ENCODE data around the gene EYA3. TPM values are rescaled to one million over a fixed set of nuclear protein-coding genes. Genes with fewer than 3 reads are reported as not detected.

Gene EYA3
- total and polyA plus RNA-seq, 2 of the 4 experiments (the other 2 are of a cell fraction), result 9.1 to 17.6 TPM

- Histone ChIP-seq H2BK5ac (ENCODE audit: low read depth, low read length, poor library complexity, severe bottlenecking) (no peak overlapping the region), H4K20me1 (ENCODE audit: insufficient read depth, low read length) (no peaks in the 10 kb centered on the region), H2AK5ac (ENCODE audit: low read depth, low read length) (no peak overlapping the region), H3K4me2 (ENCODE audit: low read depth, low read length) (no peak overlapping the region), H3K36me3 (ENCODE audit: control insufficient read depth, insufficient read depth, low read length) (peaks cover 5% of the 10 kb centered on the region; the same call in 1 of the 2 replicates), H3K4ac (ENCODE audit: low read depth, low read length) (no peak overlapping the region), H3K79me1 (ENCODE audit: low read depth in 1 of 2, low read length in 2 of 2) (peaks cover under 1 to 14% of the 10 kb centered on the region in 2 experiments; a peak in 3 of 4 replicates), H3K27ac (ENCODE audit: insufficient read depth, low read length) (no peak overlapping the region), H4K5ac (ENCODE audit: low read depth, low read length) (no peak overlapping the region), H4K91ac (ENCODE audit: insufficient read depth, low read depth, low read length) (no peak overlapping the region), H3K4me1 (ENCODE audit: control insufficient read depth, insufficient read depth, low read length) (peaks cover 5% of the 10 kb centered on the region), H3K9me3 (ENCODE audit: control insufficient read depth, insufficient read depth, low read length) (no peaks in the 10 kb centered on the region), H3K9me1 (ENCODE audit: insufficient read depth, low read length) (peaks cover 3% of the 10 kb centered on the region; the same call in 1 of the 2 replicates), H3K27me3 (ENCODE audit: control insufficient read depth, insufficient read depth, low read length) (no peaks in the 10 kb centered on the region), H3K9ac (ENCODE audit: low read depth, low read length) (no peak overlapping the region), H2AK9ac (replicated peaks; ENCODE audit: low read depth, low read length, poor library complexity) (no peak overlapping the region), H3K4me3 (ENCODE audit: insufficient read depth, low read depth, low read length) (no peak overlapping the region), H2BK15ac (ENCODE audit: low read depth, low read length) (no peak overlapping the region), H4K8ac (ENCODE audit: low read depth in 2 of 2, low read length in 2 of 2) (no peak overlapping the region), H3K23ac (ENCODE audit: low read depth, low read length) (no peak overlapping the region), H3K56ac (ENCODE audit: extremely low read depth, insufficient read depth, low read length) (no peak overlapping the region), H2BK20ac (ENCODE audit: low read depth, low read length) (no peak overlapping the region), H3K18ac (ENCODE audit: low read depth, low read length) (no peak overlapping the region), H2AFZ (replicated peaks; ENCODE audit: low read length, poor library complexity) (no peak overlapping the region), H3K14ac (replicated peaks; ENCODE audit: low read depth, low read length) (no peak overlapping the region), H2BK120ac (ENCODE audit: low read depth, low read length) (no peak overlapping the region)
- in situ Hi-C loops (cut with MboI; ENCODE audit: low sequenced_read_pairs), result no loop called here
- CTCF ChIA-PET, result interaction anchor here (1.1 kb wide), 1 partner anchor 14 kb away, joined by 4 read pairs; no protein-coding TSS in a partner anchor
- no CpG with 5 or more reads among the region's 2 CpGs for WGBS, 2 experiments (ENCODE audit: extremely low coverage in 2 of 2, insufficient read length in 1 of 2)
- DNase-seq, result no peak
- no peak for ATAC-seq (ENCODE audit: low read depth)
- no peak for TF ChIP-seq MAFK (IDR thresholded peaks at IDR 0.05; ENCODE audit: low read depth, low read length)
- TF ChIP-seq NFE2L2 (IDR thresholded peaks at IDR 0.05; ENCODE audit: low read depth, low read length), result no peak
- no peak for TF ChIP-seq SMC3 (IDR thresholded peaks at IDR 0.05; ENCODE audit: low read depth, low read length)
- TF ChIP-seq BHLHE40 (IDR thresholded peaks at IDR 0.05; ENCODE audit: low read depth, low read length), result no peak
- TF ChIP-seq MAZ (IDR thresholded peaks at IDR 0.05; ENCODE audit: borderline replicate concordance, low read depth, low read length), result no peak
- no peak for TF ChIP-seq CHD1 (IDR thresholded peaks at IDR 0.05; ENCODE audit: low read depth, low read length)
- no peak for TF ChIP-seq CTCF (conservative IDR thresholded peaks at IDR 0.05; ENCODE audit: low read depth, low read length)
- TF ChIP-seq RCOR1 (IDR thresholded peaks at IDR 0.05; ENCODE audit: insufficient replicate concordance, low read length), result no peak
- no peak for TF ChIP-seq CEBPB (IDR thresholded peaks at IDR 0.05; ENCODE audit: low read depth, low read length)
- BruUV-seq (replicated peaks), result no TSS peak
- dilution Hi-C loops (cut with HindIII; ENCODE audit: low sequenced_read_pairs, unreplicated experiment), result no loop called here
- POLR2A ChIA-PET (ENCODE audit: unreplicated experiment), result no interaction called here
- intact Hi-C loops (cut with micrococcal nuclease), result loop anchor here (5.0 kb wide), 1 partner anchor 36 kb away; no protein-coding TSS in a partner anchor
These were observed 52.0 kb downstream of the EYA3 start for GRCh38 chr1:28036431-28036830.

All from IMR-90 (cell line).